ENCODE measurements around the gene GPR17. TPM values are rescaled to one million over a fixed set of nuclear protein-coding genes. Genes with fewer than 3 reads are reported as not detected.
A peak's percentile ranks its signal among the peaks of the same experiment; 100 is the strongest.

The GPR17 gene
- total and polyA plus RNA-seq, 2 donors (not counting 1 experiment from before 2014, with no cell fraction given): not detected

DNA sequence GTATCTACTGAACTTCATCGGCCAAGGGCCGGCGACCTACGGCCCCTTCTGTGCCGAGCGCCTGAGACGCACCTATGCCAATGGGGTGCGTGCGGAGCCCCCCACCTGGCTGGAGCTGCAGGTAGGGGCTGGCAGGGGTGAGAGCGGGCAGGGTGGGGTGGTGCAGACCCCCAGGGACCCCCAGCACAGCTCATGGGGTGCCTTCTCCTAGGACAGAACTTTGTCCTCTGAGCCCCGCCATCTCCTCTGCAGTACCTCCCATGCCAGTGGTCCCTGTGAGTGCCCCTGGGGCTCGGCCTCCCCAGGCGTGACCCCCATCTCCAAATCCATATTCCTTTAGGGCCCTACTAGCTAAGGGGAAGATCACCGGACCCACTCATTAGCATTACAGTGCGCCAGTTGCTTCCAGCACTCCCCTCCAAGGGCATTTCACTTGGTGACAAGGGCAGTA is 23.9 kb upstream of the GPR17 start:
- H3K4me1 ChIP-seq (ENCODE audit: control insufficient read depth, extremely low read depth, insufficient read depth, low read length): no peaks in the 10 kb centered on the region
- H3K4me3 ChIP-seq (replicated peaks in 1 of 4; ENCODE audit: control extremely low read depth in 1 of 4, insufficient read depth in 1 of 4, low read depth in 3 of 4, low read length in 4 of 4): no peak overlapping the region
- H4K20me1 ChIP-seq (ENCODE audit: control insufficient read depth, extremely low read depth, insufficient read depth, low read length): no peaks in the 10 kb centered on the region
- H3K79me2 ChIP-seq (ENCODE audit: control insufficient read depth, insufficient read depth, low read length): no peaks in the 10 kb centered on the region
- no peak overlapping the region for H3K9ac ChIP-seq (ENCODE audit: insufficient read depth, low read length)
- TF ChIP-seq, protein P1, sequence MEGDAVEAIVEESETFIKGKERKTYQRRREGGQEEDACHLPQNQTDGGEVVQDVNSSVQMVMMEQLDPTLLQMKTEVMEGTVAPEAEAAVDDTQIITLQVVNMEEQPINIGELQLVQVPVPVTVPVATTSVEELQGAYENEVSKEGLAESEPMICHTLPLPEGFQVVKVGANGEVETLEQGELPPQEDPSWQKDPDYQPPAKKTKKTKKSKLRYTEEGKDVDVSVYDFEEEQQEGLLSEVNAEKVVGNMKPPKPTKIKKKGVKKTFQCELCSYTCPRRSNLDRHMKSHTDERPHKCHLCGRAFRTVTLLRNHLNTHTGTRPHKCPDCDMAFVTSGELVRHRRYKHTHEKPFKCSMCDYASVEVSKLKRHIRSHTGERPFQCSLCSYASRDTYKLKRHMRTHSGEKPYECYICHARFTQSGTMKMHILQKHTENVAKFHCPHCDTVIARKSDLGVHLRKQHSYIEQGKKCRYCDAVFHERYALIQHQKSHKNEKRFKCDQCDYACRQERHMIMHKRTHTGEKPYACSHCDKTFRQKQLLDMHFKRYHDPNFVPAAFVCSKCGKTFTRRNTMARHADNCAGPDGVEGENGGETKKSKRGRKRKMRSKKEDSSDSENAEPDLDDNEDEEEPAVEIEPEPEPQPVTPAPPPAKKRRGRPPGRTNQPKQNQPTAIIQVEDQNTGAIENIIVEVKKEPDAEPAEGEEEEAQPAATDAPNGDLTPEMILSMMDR (conservative IDR thresholded peaks at IDR 0.05 in 1 of 2, IDR thresholded peaks at IDR 0.05 in 1 of 2; ENCODE audit: low read depth in 1 of 2, low read length in 2 of 2): no peak
- no peak for TF ChIP-seq EZH2 (IDR thresholded peaks at IDR 0.05; ENCODE audit: low read length, missing control alignments)
- H3K36me3 ChIP-seq (ENCODE audit: control insufficient read depth, insufficient read depth, low read length): no peaks in the 10 kb centered on the region
- H3K27ac ChIP-seq (ENCODE audit: insufficient read depth, low read length): no peak overlapping the region
- H3K4me2 ChIP-seq (ENCODE audit: extremely low read depth, insufficient read depth, low read length): no peak overlapping the region
- no peaks in the 10 kb centered on the region for H3K9me3 ChIP-seq (ENCODE audit: control insufficient read depth, insufficient read depth, low read depth, low read length)
- H3K27me3 ChIP-seq (ENCODE audit: control insufficient read depth, insufficient read depth, low read length): peaks cover 2% of the 10 kb centered on the region
- H2AFZ ChIP-seq (ENCODE audit: low read length): no peak overlapping the region
- DNase-seq (ENCODE audit: low read depth in 2 of 2): no peak

DNA sequence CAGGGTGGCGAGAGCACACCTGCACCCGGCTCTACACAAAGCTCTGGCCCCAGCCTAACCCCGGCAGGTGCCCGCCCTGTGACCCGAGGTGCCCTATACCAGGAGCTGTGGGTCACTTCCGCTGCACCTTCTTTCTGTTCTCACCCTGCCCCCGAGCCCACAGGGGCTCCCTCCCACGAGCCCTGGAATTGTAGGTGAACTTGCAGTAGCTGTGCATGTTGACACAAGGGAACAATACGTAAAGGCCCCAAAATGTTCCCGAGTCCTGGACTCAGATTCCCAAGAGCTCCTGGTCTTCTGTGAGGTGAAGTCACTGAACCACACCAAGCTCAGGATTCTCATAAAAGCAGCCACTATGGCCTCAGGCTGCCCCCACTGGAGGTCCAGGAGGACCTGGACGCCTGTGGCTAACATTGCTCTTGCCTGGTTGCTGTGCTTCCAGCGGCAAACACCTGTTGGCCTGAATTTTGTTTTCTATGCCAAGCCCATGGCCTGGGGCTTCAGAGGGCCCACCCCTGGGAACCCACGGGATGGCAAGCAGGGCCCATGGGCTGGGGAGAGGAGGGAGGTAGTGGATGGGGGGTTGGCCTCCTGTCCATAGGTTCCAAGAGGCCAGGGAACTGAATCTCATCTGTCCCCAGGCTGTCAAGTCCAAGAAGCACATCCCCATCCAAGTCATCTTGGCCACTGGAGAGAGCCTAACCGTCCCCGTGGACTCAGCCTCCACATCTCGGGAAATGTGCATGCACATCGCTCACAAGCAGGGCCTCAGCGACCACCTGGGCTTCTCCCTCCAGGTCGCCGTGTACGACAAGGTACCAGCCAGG is 23.2 kb upstream of the GPR17 start:
- Histone ChIP-seq H3K4me1 (ENCODE audit: control insufficient read depth, extremely low read depth, insufficient read depth, low read length) (no peaks in the 10 kb centered on the region), H3K9me3 (ENCODE audit: control insufficient read depth, insufficient read depth, low read depth, low read length) (no peaks in the 10 kb centered on the region), H3K27ac (ENCODE audit: insufficient read depth, low read length) (no peak overlapping the region), H4K20me1 (ENCODE audit: control insufficient read depth, extremely low read depth, insufficient read depth, low read length) (no peaks in the 10 kb centered on the region), H3K4me2 (ENCODE audit: extremely low read depth, insufficient read depth, low read length) (no peak overlapping the region), H3K27me3 (ENCODE audit: control insufficient read depth, insufficient read depth, low read length) (peaks cover under 1% of the 10 kb centered on the region), H3K79me2 (ENCODE audit: control insufficient read depth, insufficient read depth, low read length) (no peaks in the 10 kb centered on the region), H3K9ac (ENCODE audit: insufficient read depth, low read length) (no peak overlapping the region), H3K4me3 (replicated peaks in 1 of 4; ENCODE audit: control extremely low read depth in 1 of 4, insufficient read depth in 1 of 4, low read depth in 3 of 4, low read length in 4 of 4) (no peak overlapping the region), H3K36me3 (ENCODE audit: control insufficient read depth, insufficient read depth, low read length) (no peaks in the 10 kb centered on the region), H2AFZ (ENCODE audit: low read length) (no peak overlapping the region)
- no peak for DNase-seq (ENCODE audit: low read depth in 2 of 2)
- TF ChIP-seq EZH2 (IDR thresholded peaks at IDR 0.05; ENCODE audit: low read length, missing control alignments): no peak
- TF ChIP-seq, protein P1 (conservative IDR thresholded peaks at IDR 0.05 in 1 of 2, IDR thresholded peaks at IDR 0.05 in 1 of 2; ENCODE audit: low read depth in 1 of 2, low read length in 2 of 2): no peak

DNA sequence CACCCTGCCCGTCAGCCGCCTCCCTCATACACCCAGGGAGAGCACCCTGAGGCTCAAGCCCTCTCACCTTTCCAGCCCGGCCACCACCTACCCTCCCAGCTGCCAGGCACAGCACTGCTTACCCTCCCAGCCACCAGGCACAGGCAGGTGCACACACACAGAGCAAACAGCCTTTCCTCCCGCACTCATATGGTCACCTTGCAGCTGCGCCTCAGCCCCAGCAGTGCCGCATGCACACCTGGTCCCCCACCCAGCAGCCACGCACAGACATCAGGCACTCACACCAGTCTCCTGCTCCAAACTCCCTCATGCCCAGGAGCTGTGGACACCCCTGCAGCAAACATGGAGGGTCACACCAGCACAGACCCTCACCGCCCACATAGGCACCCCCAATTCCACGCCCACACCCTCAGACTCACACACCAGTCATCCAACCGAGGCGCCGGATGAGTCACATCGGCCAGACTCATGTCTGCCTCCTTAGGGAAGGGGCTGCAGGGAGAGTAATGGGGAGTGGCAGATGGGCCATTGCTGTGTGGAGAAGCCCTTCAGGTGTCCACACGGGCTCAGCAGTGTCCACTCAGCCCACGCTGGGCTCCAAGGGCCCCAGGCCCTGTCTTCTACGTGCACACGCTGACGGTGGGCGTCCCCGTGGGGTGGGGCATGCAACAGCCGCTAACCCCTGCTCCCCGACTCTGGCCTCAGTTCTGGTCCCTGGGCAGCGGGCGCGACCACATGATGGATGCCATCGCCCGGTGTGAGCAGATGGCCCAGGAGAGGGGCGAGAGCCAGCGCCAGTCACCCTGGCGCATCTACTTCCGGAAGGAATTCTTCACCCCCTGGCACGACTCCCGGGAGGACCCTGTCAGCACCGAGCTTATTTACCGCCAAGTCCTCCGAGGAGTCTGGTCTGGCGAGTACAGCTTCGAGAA is 22.3 kb upstream of the GPR17 start:
- H3K4me1 ChIP-seq (ENCODE audit: control insufficient read depth, extremely low read depth, insufficient read depth, low read length): no peaks in the 10 kb centered on the region
- no peak overlapping the region for H3K27ac ChIP-seq (ENCODE audit: insufficient read depth, low read length)
- no peak overlapping the region for H3K4me2 ChIP-seq (ENCODE audit: extremely low read depth, insufficient read depth, low read length)
- H2AFZ ChIP-seq (ENCODE audit: low read length): no peak overlapping the region
- no peak overlapping the region for H3K4me3 ChIP-seq (replicated peaks in 1 of 4; ENCODE audit: control extremely low read depth in 1 of 4, insufficient read depth in 1 of 4, low read depth in 3 of 4, low read length in 4 of 4)
- TF ChIP-seq, protein P1 (conservative IDR thresholded peaks at IDR 0.05 in 1 of 2, IDR thresholded peaks at IDR 0.05 in 1 of 2; ENCODE audit: low read depth in 1 of 2, low read length in 2 of 2): no peak
- TF ChIP-seq EZH2 (IDR thresholded peaks at IDR 0.05; ENCODE audit: low read length, missing control alignments): no peak
- no peak overlapping the region for H3K9ac ChIP-seq (ENCODE audit: insufficient read depth, low read length)
- H3K79me2 ChIP-seq (ENCODE audit: control insufficient read depth, insufficient read depth, low read length): no peaks in the 10 kb centered on the region
- no peaks in the 10 kb centered on the region for H3K27me3 ChIP-seq (ENCODE audit: control insufficient read depth, insufficient read depth, low read length)
- H3K9me3 ChIP-seq (ENCODE audit: control insufficient read depth, insufficient read depth, low read depth, low read length): no peaks in the 10 kb centered on the region
- peak; percentile 4 to 78 for DNase-seq (ENCODE audit: low read depth in 2 of 2)
- no peaks in the 10 kb centered on the region for H4K20me1 ChIP-seq (ENCODE audit: control insufficient read depth, extremely low read depth, insufficient read depth, low read length)
- no peaks in the 10 kb centered on the region for H3K36me3 ChIP-seq (ENCODE audit: control insufficient read depth, insufficient read depth, low read length)
